GM10266 (cell line): Measurements from ENCODE around the gene TAC3.
"Not testable (repeated sequence)": the region's sequence is repeated elsewhere in the genome, so short reads cannot be mapped to it uniquely, and the experiment has no call there.

Experiments used
- DNase-seq: peaks from one replicate; pipeline ENCODE4 v3.0.0; 2012; ENCODE audit errors: extremely low spot score
- TF ChIP-seq, protein P1 (sequence below): IDR thresholded peaks from 2 replicates; pipeline ENCODE4 v1.5.1; 2012; ENCODE audit warnings: mild to moderate bottlenecking, low read depth; ENCODE audit not compliant: control insufficient read depth, insufficient read depth; ENCODE audit errors: missing control alignments

The TAC3 gene

DNA sequence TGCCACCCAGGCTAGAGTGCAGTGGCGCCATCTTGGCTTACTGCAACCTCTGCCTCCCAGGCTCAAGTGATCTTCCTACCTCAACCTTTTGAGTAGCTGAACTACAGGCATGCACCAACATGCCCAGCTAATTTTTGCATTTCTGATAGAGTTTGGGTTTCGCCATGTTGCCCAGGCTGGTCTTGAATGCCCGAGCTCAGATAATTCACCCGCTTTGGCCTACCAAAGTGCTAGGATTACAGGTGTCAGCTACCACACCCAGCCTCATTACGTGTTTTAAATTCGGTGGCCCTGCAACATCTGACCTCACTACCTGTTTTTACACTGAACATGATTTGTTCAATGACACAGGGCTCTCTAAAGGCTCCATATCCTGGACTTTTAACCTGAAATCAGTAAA is 36.1 kb downstream of the TAC3 start:
- DNase-seq, result no peak
- TF ChIP-seq, protein P1, sequence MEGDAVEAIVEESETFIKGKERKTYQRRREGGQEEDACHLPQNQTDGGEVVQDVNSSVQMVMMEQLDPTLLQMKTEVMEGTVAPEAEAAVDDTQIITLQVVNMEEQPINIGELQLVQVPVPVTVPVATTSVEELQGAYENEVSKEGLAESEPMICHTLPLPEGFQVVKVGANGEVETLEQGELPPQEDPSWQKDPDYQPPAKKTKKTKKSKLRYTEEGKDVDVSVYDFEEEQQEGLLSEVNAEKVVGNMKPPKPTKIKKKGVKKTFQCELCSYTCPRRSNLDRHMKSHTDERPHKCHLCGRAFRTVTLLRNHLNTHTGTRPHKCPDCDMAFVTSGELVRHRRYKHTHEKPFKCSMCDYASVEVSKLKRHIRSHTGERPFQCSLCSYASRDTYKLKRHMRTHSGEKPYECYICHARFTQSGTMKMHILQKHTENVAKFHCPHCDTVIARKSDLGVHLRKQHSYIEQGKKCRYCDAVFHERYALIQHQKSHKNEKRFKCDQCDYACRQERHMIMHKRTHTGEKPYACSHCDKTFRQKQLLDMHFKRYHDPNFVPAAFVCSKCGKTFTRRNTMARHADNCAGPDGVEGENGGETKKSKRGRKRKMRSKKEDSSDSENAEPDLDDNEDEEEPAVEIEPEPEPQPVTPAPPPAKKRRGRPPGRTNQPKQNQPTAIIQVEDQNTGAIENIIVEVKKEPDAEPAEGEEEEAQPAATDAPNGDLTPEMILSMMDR, result no peak

DNA sequence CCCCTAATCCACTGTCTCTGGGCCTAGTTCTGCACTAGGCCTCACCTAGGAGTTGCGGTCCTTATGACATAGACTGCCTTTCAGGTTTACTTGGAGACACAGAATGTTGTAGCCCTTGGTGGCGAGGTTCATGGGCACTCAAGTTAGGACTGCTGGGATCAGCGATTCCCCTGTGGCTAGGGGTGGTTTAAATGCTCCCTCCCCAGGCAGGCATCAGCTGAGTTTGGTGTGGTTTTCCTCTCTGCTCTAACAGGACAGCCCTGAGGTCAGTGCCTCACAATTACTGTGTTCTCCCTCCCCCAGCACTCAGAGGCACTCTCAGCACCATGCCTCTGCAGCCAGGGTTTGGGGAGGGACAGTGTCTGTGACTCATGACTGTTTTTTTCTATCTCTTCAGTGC is 36.7 kb downstream of the TAC3 start:
- DNase-seq, result no peak
- TF ChIP-seq, protein P1, result no peak

GRCh38 chr12:56978397-56979138 is 37.8 kb downstream of the TAC3 start:
- no peak for DNase-seq
- TF ChIP-seq, protein P1, result no peak

GRCh38 chr12:56977361-56977760 is 39.0 kb downstream of the TAC3 start:
- DNase-seq, result not testable (repeated sequence)

- DNase-seq, result not testable (repeated sequence)
Measured at GRCh38 chr12:56974224-56974623, 42.1 kb downstream of the TAC3 start.

DNA sequence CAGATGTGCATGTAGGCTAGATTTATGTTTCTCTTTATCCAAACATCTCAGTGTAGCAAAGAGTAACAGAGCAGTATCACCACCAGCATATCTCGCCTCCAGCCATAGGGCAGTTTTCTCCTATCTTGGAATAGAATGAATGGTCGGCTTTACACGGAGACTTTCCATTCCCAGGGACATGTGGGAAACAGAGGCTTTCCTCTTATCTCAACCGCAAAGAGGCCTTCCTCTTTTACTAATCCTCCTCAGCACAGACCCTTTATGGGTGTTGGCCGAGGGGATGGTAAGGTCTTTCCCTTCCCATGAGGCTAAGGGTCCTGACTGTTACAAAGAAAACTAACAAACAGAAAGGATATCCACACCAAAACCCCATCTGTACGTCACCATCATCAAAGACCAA is 47.4 kb downstream of the TAC3 start:
- DNase-seq, result not testable (repeated sequence)

- not testable (repeated sequence) for DNase-seq
Measured at GRCh38 chr12:56965997-56966642, 50.2 kb downstream of the TAC3 start.

- DNase-seq, result not testable (repeated sequence)
Measured at GRCh38 chr12:56965124-56965523, 51.2 kb downstream of the TAC3 start.

GRCh38 chr12:56963557-56963956 is 52.8 kb downstream of the TAC3 start:
- DNase-seq, result not testable (repeated sequence)

- not testable (repeated sequence) for DNase-seq
Measured at GRCh38 chr12:56962247-56962646, 54.1 kb downstream of the TAC3 start.
